K562 (cell line): ENCODE data around the gene SLC10A3. TPM values are rescaled to one million over a fixed set of nuclear protein-coding genes. Genes with fewer than 3 reads are reported as not detected.

ENCODE experiments used
- ARNT ChIP-seq, 2 experiments: fragments of 450-650 bp; IDR thresholded peaks; 2 replicates each; pipeline ENCODE4 v1.6.1; 2016; ENCODE audit warnings: mild to moderate bottlenecking in 1 of 2
- CBFA2T3 ChIP-seq: fragments of 450-650 bp; IDR thresholded peaks from 2 replicates; pipeline ENCODE4 v1.6.1; 2017
- DLX4 ChIP-seq: fragments of 250-450 bp; sonication (Bioruptor Pico); IDR thresholded peaks from 2 replicates; pipeline ENCODE4 v1.6.1; 2021; ENCODE audit warnings: mild to moderate bottlenecking
- E2F3 ChIP-seq: fragments of 250-450 bp; sonication (Bioruptor Pico); IDR thresholded peaks from 2 replicates; pipeline ENCODE4 v1.4.0; 2020; ENCODE audit warnings: mild to moderate bottlenecking
- E4F1 ChIP-seq: fragments of 250-450 bp; sonication (Bioruptor Pico); IDR thresholded peaks from 2 replicates; pipeline ENCODE4 v1.5.0; 2021; ENCODE audit warnings: mild to moderate bottlenecking, borderline replicate concordance
- ELF1 ChIP-seq: fragments of 200-800 bp; sonication (Bioruptor generic); IDR thresholded peaks from 2 replicates; pipeline ENCODE4 v1.6.1; 2016; ENCODE audit warnings: missing genetic modification characterization, missing compliant biosample characterization
- FOXO4 ChIP-seq: fragments of 450-650 bp; formaldehyde crosslinking; IDR thresholded peaks from 2 replicates; pipeline ENCODE4 v1.4.0; 2020; ENCODE audit warnings: mild to moderate bottlenecking, moderate library complexity
- HMGN3 ChIP-seq: IDR thresholded peaks from 2 replicates; pipeline ENCODE4 v1.6.1; 2011; ENCODE audit warnings: borderline replicate concordance, low read depth, mild to moderate bottlenecking, mixed read lengths, low read length; ENCODE audit not compliant: insufficient read length; ENCODE audit errors: extremely low read depth
- KAT2B ChIP-seq: IDR thresholded peaks from one replicate; pipeline ENCODE4 v1.6.1; 2012; ENCODE audit warnings: low read depth, mild to moderate bottlenecking, control low read depth, inconsistent platforms, low read length, moderate library complexity
- MAFK ChIP-seq: IDR thresholded peaks from 2 replicates; pipeline ENCODE4 v1.6.1; 2011; ENCODE audit warnings: low read length, improper control_type of control experiment
- NR1H2 ChIP-seq: sonication (generic); formaldehyde crosslinking; IDR thresholded peaks from 2 replicates; pipeline ENCODE4 v1.4.0; 2020; ENCODE audit warnings: mild to moderate bottlenecking, missing genetic modification reagents
- NRF1 ChIP-seq, 2 experiments: fragments of 450-650 bp; IDR thresholded peaks in 1 of 2; conservative IDR thresholded peaks in 1 of 2; 2 replicates each; pipeline ENCODE4 v1.6.1; 2014; ENCODE audit warnings: mild to moderate bottlenecking in 2 of 2
- PRDM10 ChIP-seq: fragments of 450-650 bp; IDR thresholded peaks from 2 replicates; pipeline ENCODE4 v1.6.1; 2018; ENCODE audit not compliant: partially characterized antibody
- RBM22 ChIP-seq: fragments of 200-400 bp; formaldehyde crosslinking; IDR thresholded peaks from 2 replicates; pipeline ENCODE4 v1.6.1; 2018; ENCODE audit warnings: low read length, low read depth; ENCODE audit not compliant: poor library complexity, severe bottlenecking
- SMC3 ChIP-seq: conservative IDR thresholded peaks from 2 replicates; pipeline ENCODE4 v1.6.1; 2011; ENCODE audit warnings: low read depth, low read length, improper control_type of control experiment; ENCODE audit not compliant: insufficient read depth
- XRCC5 ChIP-seq: fragments of 200-400 bp; formaldehyde crosslinking; IDR thresholded peaks from 2 replicates; pipeline ENCODE4 v1.6.1; 2017; ENCODE audit warnings: low read depth, mild to moderate bottlenecking, low read length
- ZNF436 ChIP-seq: fragments of 250-450, 450-650 bp; sonication (Bioruptor Pico); formaldehyde crosslinking; IDR thresholded peaks from 2 replicates; pipeline ENCODE4 v1.7.0; 2020; ENCODE audit warnings: mild to moderate bottlenecking
- ZNF79 ChIP-seq: fragments of 250-450 bp; sonication (Bioruptor Pico); IDR thresholded peaks from 2 replicates; pipeline ENCODE4 v1.4.0; 2020; ENCODE audit warnings: low read depth, mild to moderate bottlenecking, moderate library complexity
- polyA plus RNA-seq, 8 experiments: library from polyadenylated mRNA; depleted of rRNA in 4 of 8; stranded (reverse) in 5 of 8; unstranded in 3 of 8; fragments of >200 nt; fragmentation: Nextera tagmentation in 2 of 8; fragmentation: Illumina TruSeq in 1 of 8; extraction: Ambion mirVana in 2 of 8; extraction: Trizol in 1 of 8; gene quantifications; 2 replicates each; pipeline versions ENCODE4 v1.2.1 to v1.2.3, GENCODE V29; 2011 to 2014; ENCODE audit warnings: inconsistent platforms in 1 of 8, missing spikeins in 1 of 8
- total RNA-seq, 7 experiments: library from RNA; depleted of rRNA in 6 of 7; stranded (reverse); fragments of >200 nt in 6 of 7; fragmentation: Illumina TruSeq in 2 of 7; extraction: Trizol in 2 of 7; gene quantifications; 2 replicates each; pipeline versions ENCODE4 v1.2.1 to v1.2.3, GENCODE V29; 2011 to 2021; ENCODE audit warnings: low replicate concordance in 1 of 7

The SLC10A3 gene
- total and polyA plus RNA-seq, 9 of the 15 experiments (the other 6 are each of a cell fraction or from before 2014, with no cell fraction given) = 5.2 to 30.6 (median 16.7) TPM

- no peak for TF ChIP-seq DLX4
- TF ChIP-seq NRF1 (conservative IDR thresholded peaks at IDR 0.05 in 1 of 2, IDR thresholded peaks at IDR 0.05 in 1 of 2) = 0 out of 4 replicates have a peak, but pooled peaks of 1 of the 2 experiments have one; percentile 29
- no peak for TF ChIP-seq XRCC5
- TF ChIP-seq NR1H2 (CRISPR knock-in tag) = no peak
- TF ChIP-seq PRDM10 = peak; percentile 68
- no peak for TF ChIP-seq ZNF79 (CRISPR knock-in tag)
- TF ChIP-seq RBM22 = no peak
- TF ChIP-seq HMGN3 = no peak
- peak; percentile 49; the same call in 1 of the 2 replicates for TF ChIP-seq ELF1 (tag)
- TF ChIP-seq MAFK = peak; percentile 87
- no peak for TF ChIP-seq E2F3
- TF ChIP-seq SMC3 = no peak
- no peak for TF ChIP-seq KAT2B
- TF ChIP-seq CBFA2T3 = peak; percentile 50
- TF ChIP-seq E4F1 (CRISPR knock-in tag) = no peak
- 0 out of 4 replicates have a peak, but pooled peaks of 1 of the 2 experiments have one; percentile 23 for TF ChIP-seq ARNT (IDR thresholded peaks at IDR 0.05)
- no peak for TF ChIP-seq ZNF436
- no peak for TF ChIP-seq FOXO4
Observed at GRCh38 chrX:154484255-154485149, 5.9 kb downstream of the SLC10A3 start (continued).
